Measurements from ENCODE around the gene DHX29. TPM values are rescaled to one million over a fixed set of nuclear protein-coding genes. Genes with fewer than 3 reads are reported as not detected.

Gene DHX29
- total RNA-seq, 1 experiment from 2014 or later = 28.4 TPM

- DNase-seq = no peak
- Histone ChIP-seq H3K27me3 (ENCODE audit: control insufficient read depth, insufficient read depth, low read length) (no peaks in the 10 kb centered on the region), H3K36me3 (replicated peaks; ENCODE audit: control insufficient read depth, insufficient read depth, low read length) (peaks cover 10% of the 10 kb centered on the region), H3K4me3 (ENCODE audit: insufficient read depth, low read depth, low read length) (no peak overlapping the region)
These were observed 12.6 kb downstream of the DHX29 start for GRCh38 chr5:55294935-55295334.

DNA sequence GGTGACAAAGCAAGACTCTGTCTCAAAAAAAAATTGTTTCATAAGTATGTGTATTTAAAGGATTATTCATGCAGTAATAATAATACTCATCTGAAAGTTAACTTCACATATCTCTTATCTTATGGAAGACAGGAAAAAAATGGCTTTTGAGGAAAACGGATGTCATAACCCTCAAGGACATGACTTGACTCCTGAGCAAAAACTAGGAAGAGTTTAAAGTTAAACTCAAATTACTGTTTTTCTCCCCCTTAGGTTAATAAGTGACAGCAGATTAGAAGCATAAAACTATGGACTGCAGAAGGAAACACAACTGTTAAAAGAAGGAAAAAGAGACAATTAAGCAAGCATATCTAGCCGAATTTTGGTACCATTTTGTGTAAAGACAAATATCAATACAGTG is 16.5 kb downstream of the DHX29 start:
- H3K36me3 ChIP-seq (replicated peaks; ENCODE audit: control insufficient read depth, insufficient read depth, low read length) = peaks cover 13% of the 10 kb centered on the region
- H3K4me3 ChIP-seq (ENCODE audit: insufficient read depth, low read depth, low read length) = no peak overlapping the region
- no peaks in the 10 kb centered on the region for H3K27me3 ChIP-seq (ENCODE audit: control insufficient read depth, insufficient read depth, low read length)
- DNase-seq = no peak

DNA sequence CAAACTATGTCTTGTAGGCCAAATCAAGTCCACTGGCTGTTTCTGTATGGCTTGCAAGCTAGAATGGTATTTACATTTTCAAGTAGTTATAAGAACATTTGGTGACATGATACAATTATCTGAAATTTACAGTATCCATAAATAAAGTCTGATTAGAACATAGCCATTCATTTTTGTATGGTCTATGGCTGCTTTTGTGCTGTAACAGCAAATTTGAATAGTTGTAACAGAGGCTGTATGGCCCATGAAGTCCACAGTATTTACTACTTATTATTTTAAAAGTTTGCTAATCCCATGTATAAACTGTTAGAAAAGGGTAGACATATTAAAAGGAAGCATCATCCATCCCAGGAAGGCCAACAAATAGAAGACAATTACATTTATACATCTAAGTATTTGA is 17.7 kb downstream of the DHX29 start:
- Histone ChIP-seq H3K4me3 (ENCODE audit: insufficient read depth, low read depth, low read length) (no peak overlapping the region), H3K27me3 (ENCODE audit: control insufficient read depth, insufficient read depth, low read length) (no peaks in the 10 kb centered on the region), H3K36me3 (replicated peaks; ENCODE audit: control insufficient read depth, insufficient read depth, low read length) (peaks cover 12% of the 10 kb centered on the region)
- no peak for DNase-seq

GRCh38 chr5:55286411-55286933 is 21.0 kb downstream of the DHX29 start:
- no peak for DNase-seq
- H3K36me3 ChIP-seq (replicated peaks; ENCODE audit: control insufficient read depth, insufficient read depth, low read length) = peaks cover 13% of the 10 kb centered on the region
- no peaks in the 10 kb centered on the region for H3K27me3 ChIP-seq (ENCODE audit: control insufficient read depth, insufficient read depth, low read length)
- no peak overlapping the region for H3K4me3 ChIP-seq (ENCODE audit: insufficient read depth, low read depth, low read length)

- Histone ChIP-seq H3K27me3 (ENCODE audit: control insufficient read depth, insufficient read depth, low read length) (no peaks in the 10 kb centered on the region), H3K36me3 (replicated peaks; ENCODE audit: control insufficient read depth, insufficient read depth, low read length) (peaks cover 17% of the 10 kb centered on the region), H3K4me3 (ENCODE audit: insufficient read depth, low read depth, low read length) (no peak overlapping the region)
- no peak for DNase-seq
These were observed 28.7 kb downstream of the DHX29 start for GRCh38 chr5:55278778-55279177.

DNA sequence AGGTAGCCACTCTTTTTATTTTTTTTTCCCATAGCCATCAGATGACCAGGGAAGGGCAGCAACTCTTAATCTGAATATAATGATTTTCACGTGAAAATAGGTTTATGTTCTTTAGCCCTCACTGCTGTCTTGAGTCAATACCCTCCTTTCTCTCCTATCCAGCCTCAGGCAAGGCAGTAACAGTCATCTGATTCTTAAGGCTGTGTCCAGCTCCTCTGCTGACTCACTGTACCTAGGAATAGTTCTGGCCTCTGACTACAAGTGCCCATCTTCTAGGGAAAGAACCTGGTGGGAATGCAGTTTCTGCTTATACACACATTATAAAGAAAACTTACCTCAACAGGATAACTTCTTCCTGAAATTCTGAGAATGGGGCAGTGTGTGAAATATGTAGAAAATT is 30.7 kb downstream of the DHX29 start:
- Histone ChIP-seq H3K36me3 (replicated peaks; ENCODE audit: control insufficient read depth, insufficient read depth, low read length) (peaks cover 12% of the 10 kb centered on the region), H3K4me3 (ENCODE audit: insufficient read depth, low read depth, low read length) (no peak overlapping the region), H3K27me3 (ENCODE audit: control insufficient read depth, insufficient read depth, low read length) (no peaks in the 10 kb centered on the region)
- DNase-seq = no peak

- Histone ChIP-seq H3K27me3 (ENCODE audit: control insufficient read depth, insufficient read depth, low read length) (no peaks in the 10 kb centered on the region), H3K36me3 (replicated peaks; ENCODE audit: control insufficient read depth, insufficient read depth, low read length) (peaks cover 6% of the 10 kb centered on the region), H3K4me3 (ENCODE audit: insufficient read depth, low read depth, low read length) (no peak overlapping the region)
- no peak for DNase-seq
These were observed 49.2 kb downstream of the DHX29 start for GRCh38 chr5:55258339-55258738.

DNA sequence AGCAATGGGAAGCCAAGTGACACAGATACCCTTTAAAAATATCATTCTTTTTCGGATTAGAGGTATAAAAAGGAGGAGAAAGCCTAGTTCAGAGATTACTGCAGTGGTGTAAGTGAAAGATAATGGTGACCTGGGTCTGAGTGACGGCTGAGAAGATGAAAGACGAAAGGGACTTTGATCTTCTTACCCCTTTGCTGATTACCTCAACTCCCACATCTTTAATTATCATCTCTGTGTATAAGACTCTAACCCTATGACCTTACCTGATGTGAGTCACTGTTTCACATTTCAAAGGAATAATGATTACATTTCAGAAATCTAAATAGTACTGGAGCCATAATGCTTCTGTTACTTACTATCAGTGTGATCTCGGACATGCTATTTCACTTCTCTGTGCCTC is 52.7 kb downstream of the DHX29 start:
- no peaks in the 10 kb centered on the region for H3K27me3 ChIP-seq (ENCODE audit: control insufficient read depth, insufficient read depth, low read length)
- peaks cover 5% of the 10 kb centered on the region for H3K36me3 ChIP-seq (replicated peaks; ENCODE audit: control insufficient read depth, insufficient read depth, low read length)
- H3K4me3 ChIP-seq (ENCODE audit: insufficient read depth, low read depth, low read length) = no peak overlapping the region
- DNase-seq = no peak

DNA sequence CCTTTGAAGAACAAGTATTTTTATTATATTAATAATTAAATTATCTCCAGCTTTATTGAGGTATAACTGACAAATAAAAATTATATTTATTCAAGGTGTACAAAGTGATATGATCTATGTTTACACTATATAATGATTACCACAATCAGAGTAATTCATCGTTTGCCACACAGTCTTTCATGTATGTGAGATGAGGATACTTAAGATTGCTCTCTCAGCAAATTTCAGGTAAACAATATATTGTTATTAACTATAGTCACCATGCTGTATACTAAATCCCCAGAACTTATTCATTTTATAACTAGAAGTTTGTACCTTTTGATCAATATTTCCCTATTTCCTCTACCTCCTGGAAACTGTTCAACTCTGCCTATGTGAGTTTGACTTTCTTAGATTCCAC is 57.4 kb downstream of the DHX29 start:
- Histone ChIP-seq H3K4me3 (ENCODE audit: insufficient read depth, low read depth, low read length) (no peak overlapping the region), H3K36me3 (replicated peaks; ENCODE audit: control insufficient read depth, insufficient read depth, low read length) (no peaks in the 10 kb centered on the region), H3K27me3 (ENCODE audit: control insufficient read depth, insufficient read depth, low read length) (no peaks in the 10 kb centered on the region)
- no peak for DNase-seq

DNA sequence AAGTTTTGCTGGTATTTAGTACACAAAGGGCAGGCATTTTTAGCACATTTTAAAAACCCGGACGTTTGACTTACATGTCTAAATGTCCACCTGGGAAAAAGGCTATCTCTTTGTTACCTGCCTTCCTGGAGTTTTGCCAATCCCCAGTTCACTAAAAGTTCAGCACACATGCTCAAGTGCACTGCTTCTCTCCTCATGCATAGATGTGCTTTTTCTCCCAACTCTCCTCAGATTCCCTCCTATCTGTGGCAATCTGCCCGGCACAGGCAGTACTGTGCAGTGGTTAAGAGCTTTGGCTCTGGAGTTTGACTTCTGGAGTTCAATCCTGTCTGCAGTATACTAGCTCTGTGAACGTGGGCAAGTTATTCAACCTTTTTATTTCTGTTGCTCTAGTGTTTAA is 65.7 kb downstream of the DHX29 start:
- DNase-seq = no peak
- Histone ChIP-seq H3K36me3 (replicated peaks; ENCODE audit: control insufficient read depth, insufficient read depth, low read length) (no peaks in the 10 kb centered on the region), H3K4me3 (ENCODE audit: insufficient read depth, low read depth, low read length) (no peak overlapping the region), H3K27me3 (ENCODE audit: control insufficient read depth, insufficient read depth, low read length) (peaks cover 15% of the 10 kb centered on the region)

GRCh38 chr5:55236800-55237199 is 70.7 kb downstream of the DHX29 start:
- peaks cover 57% of the 10 kb centered on the region for H3K27me3 ChIP-seq (ENCODE audit: control insufficient read depth, insufficient read depth, low read length)
- DNase-seq = no peak

DNA sequence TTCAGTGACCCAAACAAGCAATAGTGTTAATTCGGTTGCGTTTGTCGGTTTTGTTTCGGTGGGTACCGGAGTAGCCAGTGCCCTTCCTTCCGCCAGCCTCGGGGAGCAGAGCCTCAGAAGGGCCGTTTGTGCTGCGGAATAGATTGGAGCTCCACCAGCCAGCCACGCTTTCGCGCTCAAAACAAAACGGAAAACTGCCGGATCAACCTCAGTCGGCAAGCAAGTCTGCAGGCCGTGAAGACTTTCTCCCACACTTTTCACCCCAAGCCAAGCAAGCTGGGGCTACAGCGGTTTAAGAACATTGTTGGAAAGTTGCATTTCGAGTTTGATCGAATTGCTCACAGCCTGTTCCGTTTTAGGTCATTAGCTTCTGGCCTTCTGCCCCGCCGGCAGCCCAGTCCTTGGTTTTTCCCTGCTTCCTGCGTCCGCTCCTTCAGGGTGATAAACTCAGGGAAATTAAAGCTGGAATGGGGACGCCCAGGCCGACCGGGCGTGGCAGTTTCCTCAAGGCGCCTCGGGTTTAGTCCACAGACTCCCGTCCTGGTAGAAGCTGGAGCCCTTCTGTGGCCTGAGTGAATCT is 73.3 kb downstream of the DHX29 start:
- peaks cover 79% of the 10 kb centered on the region for H3K27me3 ChIP-seq (ENCODE audit: control insufficient read depth, insufficient read depth, low read length)
- peak overlapping the region; percentile 45 for H3K4me3 ChIP-seq (ENCODE audit: insufficient read depth, low read depth, low read length)
- H3K36me3 ChIP-seq (replicated peaks; ENCODE audit: control insufficient read depth, insufficient read depth, low read length) = no peaks in the 10 kb centered on the region
- DNase-seq = peak; percentile 49

More at GRCh38 chr5:55236800-55237199, 70.7 kb downstream of the DHX29 start:
- Histone ChIP-seq H3K36me3 (replicated peaks; ENCODE audit: control insufficient read depth, insufficient read depth, low read length) (no peaks in the 10 kb centered on the region), H3K4me3 (ENCODE audit: insufficient read depth, low read depth, low read length) (no peak overlapping the region)

GRCh38 chr5:55232985-55233928 is 74.2 kb downstream of the DHX29 start, which contains the start of gene CCNO:
Gene CCNO, minus strand, starts transcription at chr5:55233608. Its CDS starts 85 bp downstream, at chr5:55233523.
- peak; percentile 95 for DNase-seq
- peak within 1 kb of the TSS; percentile 45 for H3K4me3 ChIP-seq (ENCODE audit: insufficient read depth, low read depth, low read length)
- H3K36me3 ChIP-seq (replicated peaks; ENCODE audit: control insufficient read depth, insufficient read depth, low read length) = no peaks in the 10 kb centered on the region
- H3K27me3 ChIP-seq (ENCODE audit: control insufficient read depth, insufficient read depth, low read length) = peaks cover 89% of the 10 kb centered on the region

- DNase-seq = peak; percentile 84
These were observed 75.1 kb downstream of the DHX29 start for GRCh38 chr5:55232271-55232984.

More at GRCh38 chr5:55232271-55232984, 75.1 kb downstream of the DHX29 start:
- Histone ChIP-seq H3K4me3 (ENCODE audit: insufficient read depth, low read depth, low read length) (peak overlapping the region; percentile 45), H3K27me3 (ENCODE audit: control insufficient read depth, insufficient read depth, low read length) (peaks cover 90% of the 10 kb centered on the region), H3K36me3 (replicated peaks; ENCODE audit: control insufficient read depth, insufficient read depth, low read length) (no peaks in the 10 kb centered on the region)
